Urinary bladder (tissue), 4 donors: ENCODE results near the gene MISP. TPM values are rescaled to one million over a fixed set of nuclear protein-coding genes. Genes with fewer than 3 reads are reported as not detected.

Experiments
- DNase-seq: peaks from one replicate; pipeline ENCODE4 v3.0.0-alpha.2; 2015; ENCODE audit errors: extremely low spot score
- H3K27ac ChIP-seq: one replicate; pipeline ENCODE4 v1.5.1; 2013; ENCODE audit warnings: low read depth, mild to moderate bottlenecking, moderate library complexity
- H3K36me3 ChIP-seq: one replicate; pipeline ENCODE4 v1.6.1; 2013; ENCODE audit warnings: mild to moderate bottlenecking, moderate library complexity; ENCODE audit not compliant: insufficient read depth
- H3K4me1 ChIP-seq: one replicate; pipeline ENCODE4 v1.6.1; 2013; ENCODE audit warnings: mild to moderate bottlenecking, moderate library complexity; ENCODE audit not compliant: insufficient read depth
- H3K4me3 ChIP-seq: one replicate; pipeline ENCODE4 v1.5.1; 2013; ENCODE audit warnings: low read depth, low read length
- WGBS: extraction: QIAGEN DNeasy Blood & Tissue Kit; methylation state at CpG from one replicate; pipeline ENCODE4 v1.1.7; 2013; 5-methylcytosine and 5-hydroxymethylcytosine counted together
- polyA plus RNA-seq: library from polyadenylated mRNA; stranded (reverse); fragments of 200-250 nt; gene quantifications from one replicate; pipeline ENCODE4 v1.2.3, GENCODE V29; 2013
- total RNA-seq: library from RNA; depleted of rRNA; stranded (reverse); fragments of >200 nt; gene quantifications from one replicate; pipeline ENCODE4 v1.2.3, GENCODE V29; 2014
- donor health status: healthy with polysubstance abuse.
- donor health status: healthy.

Gene MISP
- total and polyA plus RNA-seq, 2 donors = 0.91 to 1.4 TPM

- Histone ChIP-seq H3K27ac (peak overlapping the region; percentile 67), H3K36me3 (no peaks in the 10 kb centered on the region), H3K4me1 (no peaks in the 10 kb centered on the region), H3K4me3 (peak overlapping the region; percentile 50)
- 72% methylated on average over 39 of the region's 39 CpGs for WGBS
- DNase-seq = no peak
Observed at GRCh38 chr19:795691-796581, 45.0 kb downstream of the MISP start.

- DNase-seq = peak; percentile 100
- peak within 1 kb of the TSS; percentile 91 for H3K27ac ChIP-seq
- under 1% methylated on average over 83 of the region's 83 CpGs for WGBS
- no peaks in the 10 kb centered on the region for H3K36me3 ChIP-seq
- H3K4me1 ChIP-seq = peaks cover 7% of the 10 kb centered on the region
- peak within 1 kb of the TSS; percentile 92 for H3K4me3 ChIP-seq
Observed at GRCh38 chr19:796692-797527, 46.0 kb downstream of the MISP start, which contains the start of gene PTBP1. TSS of gene PTBP1 (plus strand) at chr19:797452. CDS start at chr19:797498, 46 bp downstream.

GRCh38 chr19:797528-798414 is 46.9 kb downstream of the MISP start:
- Histone ChIP-seq H3K4me1 (peaks cover 7% of the 10 kb centered on the region), H3K4me3 (peak overlapping the region; percentile 92), H3K36me3 (no peaks in the 10 kb centered on the region), H3K27ac (peak overlapping the region; percentile 91)
- WGBS = under 1% methylated on average over 126 of the region's 129 CpGs
- DNase-seq = no peak

- 2% methylated on average over 44 of the region's 44 CpGs for WGBS
- peak overlapping the region; percentile 92 for H3K4me3 ChIP-seq
- no peak for DNase-seq
- peak overlapping the region; percentile 30 for H3K27ac ChIP-seq
- H3K4me1 ChIP-seq = peaks cover 7% of the 10 kb centered on the region
- H3K36me3 ChIP-seq = no peaks in the 10 kb centered on the region
Observed at GRCh38 chr19:798415-799075, 47.6 kb downstream of the MISP start.

- peaks cover 7% of the 10 kb centered on the region for H3K4me1 ChIP-seq
- no peak for DNase-seq
- no peak overlapping the region for H3K27ac ChIP-seq
- peak overlapping the region; percentile 92 for H3K4me3 ChIP-seq
- 11% methylated on average over 28 of the region's 28 CpGs for WGBS
- peaks cover 1% of the 10 kb centered on the region for H3K36me3 ChIP-seq
Observed at GRCh38 chr19:799076-799881, 48.4 kb downstream of the MISP start.

GRCh38 chr19:800360-801029 is 49.6 kb downstream of the MISP start:
- H3K4me3 ChIP-seq = no peak overlapping the region
- peaks cover 10% of the 10 kb centered on the region for H3K36me3 ChIP-seq
- no peak overlapping the region for H3K27ac ChIP-seq
- 42% methylated on average over 17 of the region's 17 CpGs for WGBS
- DNase-seq = no peak
- H3K4me1 ChIP-seq = peaks cover 7% of the 10 kb centered on the region

GRCh38 chr19:801030-801860 is 50.3 kb downstream of the MISP start:
- peaks cover 14% of the 10 kb centered on the region for H3K36me3 ChIP-seq
- H3K4me1 ChIP-seq = peaks cover 7% of the 10 kb centered on the region
- no peak overlapping the region for H3K27ac ChIP-seq
- DNase-seq = no peak
- WGBS = 35% methylated on average over 29 of the region's 29 CpGs
- H3K4me3 ChIP-seq = no peak overlapping the region

- WGBS = 32% methylated on average over 23 of the region's 23 CpGs
- no peak for DNase-seq
- peaks cover 14% of the 10 kb centered on the region for H3K36me3 ChIP-seq
- no peak overlapping the region for H3K27ac ChIP-seq
- H3K4me1 ChIP-seq = peaks cover 7% of the 10 kb centered on the region
- H3K4me3 ChIP-seq = no peak overlapping the region
Observed at GRCh38 chr19:801861-802497, 51.1 kb downstream of the MISP start.

- peaks cover 7% of the 10 kb centered on the region for H3K4me1 ChIP-seq
- peaks cover 16% of the 10 kb centered on the region for H3K36me3 ChIP-seq
- 29% methylated on average over 28 of the region's 28 CpGs for WGBS
- no peak overlapping the region for H3K27ac ChIP-seq
- no peak for DNase-seq
- no peak overlapping the region for H3K4me3 ChIP-seq
Observed at GRCh38 chr19:802498-803098, 51.7 kb downstream of the MISP start.

GRCh38 chr19:803099-803561 is 52.2 kb downstream of the MISP start:
- no peak overlapping the region for H3K4me3 ChIP-seq
- no peak for DNase-seq
- peaks cover 7% of the 10 kb centered on the region for H3K4me1 ChIP-seq
- no peak overlapping the region for H3K27ac ChIP-seq
- 75% methylated on average over 17 of the region's 17 CpGs for WGBS
- peaks cover 18% of the 10 kb centered on the region for H3K36me3 ChIP-seq
